GM12892 (cell line): Measurements from ENCODE around the gene SPAG8.

Experiments
- POLR2A ChIP-seq: IDR thresholded peaks from 2 replicates; pipeline ENCODE4 v1.6.1; 2011; ENCODE audit warnings: low read depth, low read length, control low read depth
- POLR2AphosphoS5 ChIP-seq: IDR thresholded peaks from 2 replicates; pipeline ENCODE4 v1.6.1; 2011; ENCODE audit warnings: low read depth, low read length, control low read depth
- TAF1 ChIP-seq: IDR thresholded peaks from 2 replicates; pipeline ENCODE4 v1.6.1; 2011; ENCODE audit warnings: low read depth, mild to moderate bottlenecking, control low read depth, low read length, borderline replicate concordance

DNA sequence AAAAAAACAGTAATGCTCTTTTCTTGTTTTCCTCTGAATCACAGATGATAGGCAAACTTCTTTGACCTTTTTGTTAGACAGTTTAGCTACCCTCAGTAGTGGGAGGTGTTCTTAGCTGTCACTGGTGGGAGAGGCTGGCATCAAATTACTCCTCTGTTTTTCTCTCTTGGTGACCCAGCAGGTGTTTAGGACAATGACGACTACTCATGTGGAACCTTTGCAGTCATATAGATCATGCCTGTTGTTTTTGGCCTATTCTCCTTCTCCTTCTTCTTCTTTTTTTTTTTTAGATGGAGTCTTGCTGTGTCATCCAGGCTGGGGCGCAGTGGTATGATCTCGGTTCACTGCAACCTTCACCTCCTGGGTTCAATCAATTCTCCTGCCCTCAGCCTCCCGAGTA is 36.0 kb downstream of the SPAG8 start:
- TF ChIP-seq POLR2AphosphoS5 (no peak), TAF1 (no peak), POLR2A (no peak)
